DOHH2 (cell line): Measurements from ENCODE around the gene PMFBP1.

Experiments
- EZH2phosphoT487 ChIP-seq: fragments of 200-600 bp; sonication (generic); IDR thresholded peaks from 2 replicates; pipeline ENCODE4 v1.6.1; 2017; ENCODE audit warnings: borderline replicate concordance, mild to moderate bottlenecking, antibody characterized with exemption, low read length, moderate library complexity, mixed read lengths
- TF ChIP-seq, protein P1 (sequence below): fragments of 200-600 bp; sonication (generic); IDR thresholded peaks from one replicate; pipeline ENCODE4 v1.5.1; 2014; ENCODE audit warnings: antibody characterized with exemption, mild to moderate bottlenecking, low read depth, low read length; ENCODE audit not compliant: poor library complexity, severe bottlenecking

DNA sequence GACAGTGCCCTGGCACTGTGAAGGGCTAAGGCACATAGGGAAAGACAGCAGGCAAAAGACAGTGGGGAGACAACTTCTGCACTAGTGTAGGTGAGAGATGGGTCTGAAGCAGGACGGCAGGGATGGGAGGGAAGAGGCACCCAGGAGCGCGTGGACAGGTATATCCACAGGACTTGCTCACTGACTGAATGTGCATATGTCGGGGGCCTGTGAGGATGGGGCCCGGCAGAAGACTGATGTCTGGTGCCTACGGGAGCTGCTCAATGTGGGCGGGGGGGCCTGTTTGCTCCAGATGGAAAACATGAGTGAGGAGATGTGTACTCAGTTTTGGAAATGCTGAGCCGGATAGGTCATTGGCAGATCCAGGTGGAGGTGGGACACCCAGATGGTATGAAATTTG, 47.3 kb upstream of the PMFBP1 start:
- TF ChIP-seq, protein P1, sequence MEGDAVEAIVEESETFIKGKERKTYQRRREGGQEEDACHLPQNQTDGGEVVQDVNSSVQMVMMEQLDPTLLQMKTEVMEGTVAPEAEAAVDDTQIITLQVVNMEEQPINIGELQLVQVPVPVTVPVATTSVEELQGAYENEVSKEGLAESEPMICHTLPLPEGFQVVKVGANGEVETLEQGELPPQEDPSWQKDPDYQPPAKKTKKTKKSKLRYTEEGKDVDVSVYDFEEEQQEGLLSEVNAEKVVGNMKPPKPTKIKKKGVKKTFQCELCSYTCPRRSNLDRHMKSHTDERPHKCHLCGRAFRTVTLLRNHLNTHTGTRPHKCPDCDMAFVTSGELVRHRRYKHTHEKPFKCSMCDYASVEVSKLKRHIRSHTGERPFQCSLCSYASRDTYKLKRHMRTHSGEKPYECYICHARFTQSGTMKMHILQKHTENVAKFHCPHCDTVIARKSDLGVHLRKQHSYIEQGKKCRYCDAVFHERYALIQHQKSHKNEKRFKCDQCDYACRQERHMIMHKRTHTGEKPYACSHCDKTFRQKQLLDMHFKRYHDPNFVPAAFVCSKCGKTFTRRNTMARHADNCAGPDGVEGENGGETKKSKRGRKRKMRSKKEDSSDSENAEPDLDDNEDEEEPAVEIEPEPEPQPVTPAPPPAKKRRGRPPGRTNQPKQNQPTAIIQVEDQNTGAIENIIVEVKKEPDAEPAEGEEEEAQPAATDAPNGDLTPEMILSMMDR, result no peak
- no peak for TF ChIP-seq EZH2phosphoT487
